ENCODE data around the gene LCT. TPM values are rescaled to one million over a fixed set of nuclear protein-coding genes. Genes with fewer than 3 reads are reported as not detected.

LCT gene
- polyA plus RNA-seq, 3 donors = not detected

- no peaks in the 10 kb centered on the region for H3K4me1 Mint-ChIP-seq
- H3K79me2 ChIP-seq (ENCODE audit: insufficient read depth, low read length) = peaks cover under 1% of the 10 kb centered on the region
- intact Hi-C loops (cut with micrococcal nuclease) = no loop called here
- H3K9me3 ChIP-seq (replicated peaks in 1 of 2; ENCODE audit: control insufficient read depth in 1 of 2, insufficient read depth in 1 of 2, low read length in 2 of 2) = no peaks in the 10 kb centered on the region
- no peaks in the 10 kb centered on the region for H4K20me1 ChIP-seq (ENCODE audit: insufficient read depth, low read length)
- peaks cover 45 to 70% of the 10 kb centered on the region in 2 donors for H3K36me3 Mint-ChIP-seq
- no peak overlapping the region for H3K9ac ChIP-seq (ENCODE audit: insufficient read depth, low read length, poor library complexity, severe bottlenecking)
- H3K4me2 ChIP-seq (replicated peaks; ENCODE audit: extremely low read depth, low read length, poor library complexity, severe bottlenecking) = no peak overlapping the region
- no peak overlapping the region for H2AFZ ChIP-seq (ENCODE audit: insufficient read depth, low read depth, low read length, poor library complexity, severe bottlenecking)
- no peak overlapping the region for H3K27ac ChIP-seq (ENCODE audit: low read depth in 1 of 2, low read length in 2 of 2)
- DNase-seq = no peak
- peaks cover 43 to 79% of the 10 kb centered on the region in 2 donors for H3K36me3 ChIP-seq (replicated peaks in 1 of 2; ENCODE audit: control insufficient read depth in 1 of 2, insufficient read depth in 2 of 2, low read length in 2 of 2)
- no peaks in the 10 kb centered on the region for H3K27me3 ChIP-seq (ENCODE audit: control insufficient read depth in 2 of 2, insufficient read depth in 2 of 2, low read length in 2 of 2)
- no peak for TF ChIP-seq CTCF (IDR thresholded peaks at IDR 0.05)
- H3K9me3 Mint-ChIP-seq = no peaks in the 10 kb centered on the region
- peak overlapping the region in 1 of 7 donors; percentile 24 for H3K27ac Mint-ChIP-seq
- H3K27me3 Mint-ChIP-seq (ENCODE audit: low read depth in 3 of 3) = peaks cover 0 to 2% (median 0%) of the 10 kb centered on the region in 3 donors
- H3K4me1 ChIP-seq (ENCODE audit: control insufficient read depth in 1 of 2, insufficient read depth in 2 of 2, low read length in 2 of 2) = no peaks in the 10 kb centered on the region
- no peak overlapping the region for H3K4me3 Mint-ChIP-seq
- no CpG with 5 or more reads among the region's 6 CpGs for WGBS (ENCODE audit: insufficient coverage)
- H3K4me3 ChIP-seq (replicated peaks in 1 of 3; ENCODE audit: low read depth in 2 of 3, low read length in 3 of 3) = no peak overlapping the region
Observed at GRCh38 chr2:135863233-135863632, 26.2 kb upstream of the LCT start.

- Mint-ChIP-seq H3K27me3 (ENCODE audit: low read depth in 3 of 3) (peaks cover 0 to 2% (median 0%) of the 10 kb centered on the region in 3 donors), H3K4me3 (no peak overlapping the region), H3K36me3 (peaks cover 44 to 67% of the 10 kb centered on the region in 2 donors), H3K4me1 (no peaks in the 10 kb centered on the region), H3K9me3 (no peaks in the 10 kb centered on the region), H3K27ac (peak overlapping the region in 2 of 7 donors; percentile 24 to 55)
- peaks cover 44 to 79% of the 10 kb centered on the region in 2 donors for H3K36me3 ChIP-seq (replicated peaks in 1 of 2; ENCODE audit: control insufficient read depth in 1 of 2, insufficient read depth in 2 of 2, low read length in 2 of 2)
- H3K4me2 ChIP-seq (replicated peaks; ENCODE audit: extremely low read depth, low read length, poor library complexity, severe bottlenecking) = no peak overlapping the region
- no peak for DNase-seq
- no peak overlapping the region for H3K9ac ChIP-seq (ENCODE audit: insufficient read depth, low read length, poor library complexity, severe bottlenecking)
- intact Hi-C loops (cut with micrococcal nuclease) = no loop called here
- H3K79me2 ChIP-seq (ENCODE audit: insufficient read depth, low read length) = no peaks in the 10 kb centered on the region
- no peak overlapping the region for H3K27ac ChIP-seq (ENCODE audit: low read depth in 1 of 2, low read length in 2 of 2)
- no peak overlapping the region for H3K4me3 ChIP-seq (replicated peaks in 1 of 3; ENCODE audit: low read depth in 2 of 3, low read length in 3 of 3)
- TF ChIP-seq CTCF (IDR thresholded peaks at IDR 0.05) = no peak
- no peaks in the 10 kb centered on the region for H4K20me1 ChIP-seq (ENCODE audit: insufficient read depth, low read length)
- no peak overlapping the region for H2AFZ ChIP-seq (ENCODE audit: insufficient read depth, low read depth, low read length, poor library complexity, severe bottlenecking)
- no peaks in the 10 kb centered on the region for H3K4me1 ChIP-seq (ENCODE audit: control insufficient read depth in 1 of 2, insufficient read depth in 2 of 2, low read length in 2 of 2)
- no peaks in the 10 kb centered on the region for H3K27me3 ChIP-seq (ENCODE audit: control insufficient read depth in 2 of 2, insufficient read depth in 2 of 2, low read length in 2 of 2)
- H3K9me3 ChIP-seq (replicated peaks in 1 of 2; ENCODE audit: control insufficient read depth in 1 of 2, insufficient read depth in 1 of 2, low read length in 2 of 2) = no peaks in the 10 kb centered on the region
- WGBS (ENCODE audit: insufficient coverage) = 100% methylated on average over 4 of the region's 4 CpGs
Observed at GRCh38 chr2:135862718-135863117, 25.7 kb upstream of the LCT start.

Measured in CD14-positive monocyte (primary cell).